ENCODE measurements around the gene PAPSS2. TPM values are rescaled to one million over a fixed set of nuclear protein-coding genes. Genes with fewer than 3 reads are reported as not detected.

PAPSS2 gene
- total and polyA plus RNA-seq, 5 donors from 2014 or later, result 0.07 to 0.14 (median 0.08) TPM; not detected in 2

- H3K4me3 Mint-ChIP-seq, result no peak overlapping the region
- no peak overlapping the region for H3K27ac Mint-ChIP-seq
- H3K27me3 Mint-ChIP-seq, result peaks cover 34% of the 10 kb centered on the region
- no peaks in the 10 kb centered on the region for H3K4me1 Mint-ChIP-seq
- Histone ChIP-seq H3K4me3 (ENCODE audit: low read depth, low read length) (no peak overlapping the region), H3K9me3 (ENCODE audit: control insufficient read depth in 2 of 2, low read length in 2 of 2) (no peaks in the 10 kb centered on the region), H3K4me1 (ENCODE audit: control insufficient read depth, insufficient read depth, low read length, poor library complexity, severe bottlenecking) (no peaks in the 10 kb centered on the region), H3K27me3 (ENCODE audit: control insufficient read depth, insufficient read depth, low read length) (peaks cover 5% of the 10 kb centered on the region), H3K36me3 (ENCODE audit: control insufficient read depth, insufficient read depth, low read length) (no peaks in the 10 kb centered on the region), H3K27ac (ENCODE audit: insufficient read depth, low read length, poor library complexity, severe bottlenecking) (no peak overlapping the region)
- peaks cover 0 to 1% (median 0%) of the 10 kb centered on the region in 7 donors for H3K9me3 Mint-ChIP-seq
- ATAC-seq (ENCODE audit: low read depth in 2 of 2) (no peak), DNase-seq (no peak)
- no peaks in the 10 kb centered on the region for H3K36me3 Mint-ChIP-seq
These were observed 16.0 kb downstream of the PAPSS2 start for GRCh38 chr10:87675396-87676376.

GRCh38 chr10:87677595-87677994, 17.9 kb downstream of the PAPSS2 start:
- H3K9me3 ChIP-seq (ENCODE audit: control insufficient read depth in 2 of 2, low read length in 2 of 2), result no peaks in the 10 kb centered on the region
- no peak overlapping the region for H3K4me3 ChIP-seq (ENCODE audit: low read depth, low read length)
- ATAC-seq (ENCODE audit: low read depth in 2 of 2) (no peak), DNase-seq (no peak)
- Mint-ChIP-seq H3K4me1 (no peaks in the 10 kb centered on the region), H3K27me3 (peaks cover 32% of the 10 kb centered on the region), H3K4me3 (no peak overlapping the region), H3K9me3 (peaks cover 0 to 1% (median 0%) of the 10 kb centered on the region in 7 donors), H3K36me3 (no peaks in the 10 kb centered on the region), H3K27ac (no peak overlapping the region)
- no peak overlapping the region for H3K27ac ChIP-seq (ENCODE audit: insufficient read depth, low read length, poor library complexity, severe bottlenecking)
- no peaks in the 10 kb centered on the region for H3K36me3 ChIP-seq (ENCODE audit: control insufficient read depth, insufficient read depth, low read length)
- peaks cover 7% of the 10 kb centered on the region for H3K27me3 ChIP-seq (ENCODE audit: control insufficient read depth, insufficient read depth, low read length)
- no peaks in the 10 kb centered on the region for H3K4me1 ChIP-seq (ENCODE audit: control insufficient read depth, insufficient read depth, low read length, poor library complexity, severe bottlenecking)

DNA sequence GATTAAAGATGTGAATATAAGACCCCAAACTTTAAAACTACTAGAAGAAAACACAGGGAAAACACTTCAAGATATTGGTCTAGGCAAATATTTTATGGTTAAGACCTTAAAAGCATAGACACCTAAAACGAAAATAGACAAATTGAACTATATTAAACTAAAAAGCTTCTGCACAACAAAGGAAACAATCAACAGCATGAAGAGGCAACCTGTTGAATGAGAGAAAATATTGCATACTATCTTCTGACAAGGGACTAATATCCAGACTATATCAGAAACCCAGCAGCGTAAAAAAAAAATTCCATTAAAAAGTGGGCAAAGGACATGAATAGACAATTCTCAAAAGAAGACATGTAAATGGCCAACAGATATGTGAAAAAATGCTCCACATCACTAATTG, 18.6 kb downstream of the PAPSS2 start:
- H3K4me1 ChIP-seq (ENCODE audit: control insufficient read depth, insufficient read depth, low read length, poor library complexity, severe bottlenecking), result no peaks in the 10 kb centered on the region
- Mint-ChIP-seq H3K27me3 (peaks cover 32% of the 10 kb centered on the region), H3K4me1 (no peaks in the 10 kb centered on the region), H3K4me3 (no peak overlapping the region), H3K27ac (no peak overlapping the region), H3K9me3 (peaks cover 0 to 1% (median 0%) of the 10 kb centered on the region in 7 donors), H3K36me3 (no peaks in the 10 kb centered on the region)
- peaks cover 7% of the 10 kb centered on the region for H3K27me3 ChIP-seq (ENCODE audit: control insufficient read depth, insufficient read depth, low read length)
- H3K36me3 ChIP-seq (ENCODE audit: control insufficient read depth, insufficient read depth, low read length), result no peaks in the 10 kb centered on the region
- H3K4me3 ChIP-seq (ENCODE audit: low read depth, low read length), result no peak overlapping the region
- H3K27ac ChIP-seq (ENCODE audit: insufficient read depth, low read length, poor library complexity, severe bottlenecking), result no peak overlapping the region
- no peaks in the 10 kb centered on the region for H3K9me3 ChIP-seq (ENCODE audit: control insufficient read depth in 2 of 2, low read length in 2 of 2)
- DNase-seq (no peak), ATAC-seq (ENCODE audit: low read depth in 2 of 2) (no peak)

DNA sequence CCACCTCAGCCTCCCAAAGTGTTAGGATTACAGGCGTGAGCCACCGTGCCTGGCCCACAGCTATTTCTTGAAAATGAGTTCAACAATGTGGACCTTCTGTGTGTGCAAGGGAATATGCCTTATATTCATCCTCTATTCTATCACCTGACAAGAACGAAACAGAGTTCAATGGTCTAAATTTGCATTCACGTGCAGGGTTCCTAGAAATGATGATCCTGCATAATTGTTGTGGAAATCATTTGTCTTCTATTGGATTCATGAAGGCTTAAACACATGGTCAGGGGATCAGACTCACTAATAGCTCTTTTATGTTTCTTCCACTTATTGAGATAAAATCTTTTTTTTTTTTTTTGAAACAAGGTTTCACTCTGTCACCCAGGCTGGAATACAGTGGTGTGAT, 23.7 kb downstream of the PAPSS2 start:
- Histone ChIP-seq H3K27me3 (ENCODE audit: control insufficient read depth, insufficient read depth, low read length) (peaks cover 8% of the 10 kb centered on the region), H3K4me1 (ENCODE audit: control insufficient read depth, insufficient read depth, low read length, poor library complexity, severe bottlenecking) (no peaks in the 10 kb centered on the region), H3K9me3 (ENCODE audit: control insufficient read depth in 2 of 2, low read length in 2 of 2) (no peaks in the 10 kb centered on the region), H3K4me3 (ENCODE audit: low read depth, low read length) (no peak overlapping the region), H3K36me3 (ENCODE audit: control insufficient read depth, insufficient read depth, low read length) (no peaks in the 10 kb centered on the region), H3K27ac (ENCODE audit: insufficient read depth, low read length, poor library complexity, severe bottlenecking) (no peak overlapping the region)
- Mint-ChIP-seq H3K27me3 (peaks cover 36% of the 10 kb centered on the region), H3K4me3 (no peak overlapping the region), H3K9me3 (peaks cover 0 to 1% (median 0%) of the 10 kb centered on the region in 7 donors), H3K4me1 (no peaks in the 10 kb centered on the region), H3K27ac (no peak overlapping the region), H3K36me3 (no peaks in the 10 kb centered on the region)
- DNase-seq (no peak), ATAC-seq (ENCODE audit: low read depth in 2 of 2) (no peak)

DNA sequence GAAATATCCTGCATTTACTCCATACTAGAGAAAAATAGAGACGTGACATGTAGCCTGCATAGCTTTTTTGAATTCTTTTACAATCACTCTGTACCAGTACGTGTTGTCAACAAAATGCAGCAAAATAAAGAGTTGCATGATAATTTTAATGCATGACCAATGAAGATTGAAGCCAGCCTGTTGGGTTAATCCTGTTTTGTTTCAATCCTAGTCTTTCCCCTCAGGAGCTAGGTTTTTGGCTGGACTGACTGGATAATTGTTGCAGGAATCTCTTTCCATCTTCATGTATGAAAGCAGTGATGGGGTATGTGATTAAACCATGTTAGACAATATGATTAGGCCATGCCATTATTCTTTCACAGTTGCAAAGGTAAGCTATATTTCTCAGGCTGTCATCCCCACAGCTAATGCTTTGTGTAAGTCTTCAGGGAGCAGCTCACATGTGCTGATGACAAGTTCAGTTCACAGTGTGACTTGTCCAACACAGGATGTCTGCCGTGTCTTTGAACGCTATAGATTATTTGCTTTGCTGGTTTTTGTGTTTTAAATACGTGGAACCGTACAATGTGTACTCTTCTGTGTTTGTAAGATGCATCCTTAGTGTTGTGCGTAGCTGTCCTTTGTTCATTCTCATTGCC, 24.4 kb downstream of the PAPSS2 start:
- H3K9me3 ChIP-seq (ENCODE audit: control insufficient read depth in 2 of 2, low read length in 2 of 2), result no peaks in the 10 kb centered on the region
- H3K27ac Mint-ChIP-seq, result no peak overlapping the region
- H3K4me3 ChIP-seq (ENCODE audit: low read depth, low read length), result no peak overlapping the region
- no peaks in the 10 kb centered on the region for H3K36me3 Mint-ChIP-seq
- ATAC-seq (ENCODE audit: low read depth in 2 of 2) (no peak), DNase-seq (no peak)
- H3K4me3 Mint-ChIP-seq, result no peak overlapping the region
- H3K27me3 ChIP-seq (ENCODE audit: control insufficient read depth, insufficient read depth, low read length), result peaks cover 8% of the 10 kb centered on the region
- no peaks in the 10 kb centered on the region for H3K36me3 ChIP-seq (ENCODE audit: control insufficient read depth, insufficient read depth, low read length)
- no peak overlapping the region for H3K27ac ChIP-seq (ENCODE audit: insufficient read depth, low read length, poor library complexity, severe bottlenecking)
- H3K27me3 Mint-ChIP-seq, result peaks cover 32% of the 10 kb centered on the region
- H3K4me1 ChIP-seq (ENCODE audit: control insufficient read depth, insufficient read depth, low read length, poor library complexity, severe bottlenecking), result no peaks in the 10 kb centered on the region
- H3K4me1 Mint-ChIP-seq, result no peaks in the 10 kb centered on the region
- H3K9me3 Mint-ChIP-seq, result no peaks in the 10 kb centered on the region

GRCh38 chr10:87685832-87686574, 26.3 kb downstream of the PAPSS2 start:
- Histone ChIP-seq H3K27ac (ENCODE audit: insufficient read depth, low read length, poor library complexity, severe bottlenecking) (no peak overlapping the region), H3K9me3 (ENCODE audit: control insufficient read depth in 2 of 2, low read length in 2 of 2) (no peaks in the 10 kb centered on the region), H3K4me3 (ENCODE audit: low read depth, low read length) (no peak overlapping the region), H3K27me3 (ENCODE audit: control insufficient read depth, insufficient read depth, low read length) (peaks cover 4% of the 10 kb centered on the region), H3K4me1 (ENCODE audit: control insufficient read depth, insufficient read depth, low read length, poor library complexity, severe bottlenecking) (no peaks in the 10 kb centered on the region), H3K36me3 (ENCODE audit: control insufficient read depth, insufficient read depth, low read length) (no peaks in the 10 kb centered on the region)
- ATAC-seq (ENCODE audit: low read depth in 2 of 2), result no peak
- Mint-ChIP-seq H3K4me1 (no peaks in the 10 kb centered on the region), H3K36me3 (no peaks in the 10 kb centered on the region), H3K27me3 (peaks cover 15% of the 10 kb centered on the region), H3K4me3 (no peak overlapping the region), H3K27ac (no peak overlapping the region), H3K9me3 (no peaks in the 10 kb centered on the region)
- no peak for DNase-seq

DNA sequence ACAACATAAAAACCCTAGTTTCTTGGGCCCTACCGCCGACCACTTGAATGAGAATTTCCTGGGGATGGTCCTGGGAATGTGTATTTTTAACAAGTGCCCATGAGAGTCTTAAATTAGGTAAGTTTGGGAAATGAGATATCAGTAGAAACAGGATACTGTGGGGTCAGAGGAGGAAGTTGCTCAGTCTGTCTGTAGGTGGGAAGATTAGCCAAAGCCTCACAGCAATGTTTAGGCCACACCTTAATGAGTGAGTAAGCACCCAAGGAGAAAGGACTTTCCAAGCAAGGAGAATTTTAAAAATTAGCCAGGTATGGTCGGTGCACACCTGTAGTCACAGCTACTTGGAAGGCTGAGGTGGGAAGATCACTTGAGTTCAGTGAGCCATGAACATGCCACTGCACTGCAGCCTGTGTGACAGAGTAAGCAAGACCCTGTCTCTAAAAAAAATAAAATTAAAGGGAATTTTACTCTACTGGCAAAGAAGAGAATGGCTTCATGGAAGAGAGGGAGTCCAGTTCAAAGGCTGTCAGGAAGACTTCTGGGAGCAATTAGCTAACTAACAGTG, 31.9 kb downstream of the PAPSS2 start:
- no peaks in the 10 kb centered on the region for H3K36me3 ChIP-seq (ENCODE audit: control insufficient read depth, insufficient read depth, low read length)
- no peaks in the 10 kb centered on the region for H3K9me3 ChIP-seq (ENCODE audit: control insufficient read depth in 2 of 2, low read length in 2 of 2)
- no peak for DNase-seq
- no peaks in the 10 kb centered on the region for H3K4me1 ChIP-seq (ENCODE audit: control insufficient read depth, insufficient read depth, low read length, poor library complexity, severe bottlenecking)
- Mint-ChIP-seq H3K4me3 (no peak overlapping the region), H3K36me3 (no peaks in the 10 kb centered on the region), H3K27me3 (peaks cover 8% of the 10 kb centered on the region), H3K9me3 (no peaks in the 10 kb centered on the region), H3K4me1 (no peaks in the 10 kb centered on the region), H3K27ac (no peak overlapping the region)
- no peak overlapping the region for H3K27ac ChIP-seq (ENCODE audit: insufficient read depth, low read length, poor library complexity, severe bottlenecking)
- H3K27me3 ChIP-seq (ENCODE audit: control insufficient read depth, insufficient read depth, low read length), result peaks cover 2% of the 10 kb centered on the region
- H3K4me3 ChIP-seq (ENCODE audit: low read depth, low read length), result no peak overlapping the region
- ATAC-seq (ENCODE audit: low read depth in 2 of 2), result no peak

All from CD4-positive, CD25-positive, alpha-beta regulatory T cell (primary cell).